ENCODE measurements around the gene KIAA1549. TPM values are rescaled to one million over a fixed set of nuclear protein-coding genes. Genes with fewer than 3 reads are reported as not detected.

Gene KIAA1549
- polyA plus RNA-seq, 1 donor (not counting 4 experiments of a cell fraction or from before 2014, with no cell fraction given): 1.1 TPM

DNA sequence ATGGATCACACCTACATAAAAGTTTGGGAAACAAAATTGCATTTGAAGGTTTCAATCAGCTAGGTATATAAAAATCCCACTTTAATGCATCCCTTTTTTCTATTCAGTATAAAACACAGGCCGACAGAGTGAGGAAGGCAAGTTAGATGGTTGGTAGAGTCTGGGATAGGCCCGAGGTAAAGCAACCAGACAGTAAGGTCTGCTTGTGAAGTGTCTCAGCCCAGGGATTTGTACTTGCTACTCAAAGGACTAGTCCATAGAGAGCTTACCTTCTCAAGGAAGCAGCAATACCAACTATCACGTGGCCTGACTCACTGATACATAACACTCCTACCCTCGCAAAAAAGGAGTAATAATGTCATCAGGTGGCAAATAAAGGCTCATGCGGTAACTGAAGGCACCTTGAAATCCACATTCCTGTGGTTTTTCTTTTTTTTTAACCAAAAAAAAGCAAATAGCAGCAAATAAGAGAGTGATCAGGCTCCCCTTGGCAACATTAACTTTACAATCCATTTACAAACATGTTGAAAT is 127.0 kb downstream of the KIAA1549 start:
- TF ChIP-seq, protein P1, sequence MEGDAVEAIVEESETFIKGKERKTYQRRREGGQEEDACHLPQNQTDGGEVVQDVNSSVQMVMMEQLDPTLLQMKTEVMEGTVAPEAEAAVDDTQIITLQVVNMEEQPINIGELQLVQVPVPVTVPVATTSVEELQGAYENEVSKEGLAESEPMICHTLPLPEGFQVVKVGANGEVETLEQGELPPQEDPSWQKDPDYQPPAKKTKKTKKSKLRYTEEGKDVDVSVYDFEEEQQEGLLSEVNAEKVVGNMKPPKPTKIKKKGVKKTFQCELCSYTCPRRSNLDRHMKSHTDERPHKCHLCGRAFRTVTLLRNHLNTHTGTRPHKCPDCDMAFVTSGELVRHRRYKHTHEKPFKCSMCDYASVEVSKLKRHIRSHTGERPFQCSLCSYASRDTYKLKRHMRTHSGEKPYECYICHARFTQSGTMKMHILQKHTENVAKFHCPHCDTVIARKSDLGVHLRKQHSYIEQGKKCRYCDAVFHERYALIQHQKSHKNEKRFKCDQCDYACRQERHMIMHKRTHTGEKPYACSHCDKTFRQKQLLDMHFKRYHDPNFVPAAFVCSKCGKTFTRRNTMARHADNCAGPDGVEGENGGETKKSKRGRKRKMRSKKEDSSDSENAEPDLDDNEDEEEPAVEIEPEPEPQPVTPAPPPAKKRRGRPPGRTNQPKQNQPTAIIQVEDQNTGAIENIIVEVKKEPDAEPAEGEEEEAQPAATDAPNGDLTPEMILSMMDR (optimal IDR thresholded peaks at IDR 0.05 in 1 of 3, IDR thresholded peaks at IDR 0.05 in 1 of 3, conservative IDR thresholded peaks at IDR 0.05 in 1 of 3; ENCODE audit: extremely low read depth in 1 of 3, insufficient read depth in 2 of 3, low read length in 3 of 3): no peak
- TF ChIP-seq EZH2 (IDR thresholded peaks at IDR 0.05; ENCODE audit: low read length): no peak

DNA sequence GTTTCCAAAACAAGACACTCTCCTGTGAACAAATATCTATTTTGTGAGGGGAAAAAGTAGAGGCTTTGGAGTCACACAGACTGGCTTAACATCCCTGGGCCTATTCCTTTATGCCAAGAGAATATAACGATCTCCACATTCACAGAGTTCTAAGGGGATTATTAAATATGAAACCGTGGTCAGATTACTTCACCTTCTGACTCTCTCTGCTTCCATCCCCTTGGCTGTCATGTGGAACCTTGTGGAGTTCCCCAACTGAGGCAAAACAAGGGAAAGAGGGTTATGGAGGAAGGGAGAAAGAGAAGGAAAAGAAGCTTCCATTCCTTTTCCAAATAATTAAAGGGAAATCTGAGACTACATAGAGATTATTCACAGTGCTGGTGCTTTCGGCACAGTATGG is 127.7 kb downstream of the KIAA1549 start:
- H4K20me1 ChIP-seq (ENCODE audit: control insufficient read depth, extremely low read depth, insufficient read depth, low read length): no peaks in the 10 kb centered on the region
- no peaks in the 10 kb centered on the region for H3K4me1 ChIP-seq (ENCODE audit: control insufficient read depth, extremely low read depth, insufficient read depth, low read length)
- FAIRE-seq (no peak), DNase-seq (ENCODE audit: low read depth, low spot score) (no peak)
- H3K4me3 ChIP-seq (ENCODE audit: control insufficient read depth in 2 of 3, extremely low read depth in 1 of 3, insufficient read depth in 2 of 3, low read depth in 1 of 3, low read length in 3 of 3): no peak overlapping the region
- no peaks in the 10 kb centered on the region for H3K9me3 ChIP-seq (ENCODE audit: control insufficient read depth, low read depth, low read length)
- no peak overlapping the region for H3K27ac ChIP-seq (ENCODE audit: control insufficient read depth, insufficient read depth, low read length)
- H3K4me2 ChIP-seq (ENCODE audit: control insufficient read depth, extremely low read depth, insufficient read depth, low read depth, low read length): no peak overlapping the region
- dilution Hi-C loops (cut with MboI; ENCODE audit: extremely low pct_ligation_motif_present, low sequenced_read_pairs): no loop called here
- no peaks in the 10 kb centered on the region for H3K27me3 ChIP-seq (ENCODE audit: control insufficient read depth, extremely low read depth, insufficient read depth, low read length)
- no peak overlapping the region for H3K9ac ChIP-seq (ENCODE audit: control insufficient read depth, extremely low read depth, insufficient read depth, low read length)
- H2AFZ ChIP-seq (ENCODE audit: control insufficient read depth, low read length): no peak overlapping the region
- H3K36me3 ChIP-seq (ENCODE audit: control insufficient read depth in 2 of 2, extremely low read depth in 1 of 2, insufficient read depth in 2 of 2, low read length in 2 of 2): no peaks in the 10 kb centered on the region
- no peaks in the 10 kb centered on the region for H3K9me1 ChIP-seq (ENCODE audit: control insufficient read depth, extremely low read depth, insufficient read depth, low read length)
- no peaks in the 10 kb centered on the region for H3K79me2 ChIP-seq (ENCODE audit: control insufficient read depth, insufficient read depth, low read length)
- TF ChIP-seq, protein P1 (optimal IDR thresholded peaks at IDR 0.05 in 1 of 3, IDR thresholded peaks at IDR 0.05 in 1 of 3, conservative IDR thresholded peaks at IDR 0.05 in 1 of 3; ENCODE audit: extremely low read depth in 1 of 3, insufficient read depth in 2 of 3, low read length in 3 of 3): no peak
- no peak for TF ChIP-seq EZH2 (IDR thresholded peaks at IDR 0.05; ENCODE audit: low read length)

More for the DNA sequence above, 127.0 kb downstream of the KIAA1549 start:
- H3K4me3 ChIP-seq (ENCODE audit: control insufficient read depth in 2 of 3, extremely low read depth in 1 of 3, insufficient read depth in 2 of 3, low read depth in 1 of 3, low read length in 3 of 3): no peak overlapping the region
- no peaks in the 10 kb centered on the region for H3K79me2 ChIP-seq (ENCODE audit: control insufficient read depth, insufficient read depth, low read length)
- no peaks in the 10 kb centered on the region for H3K9me1 ChIP-seq (ENCODE audit: control insufficient read depth, extremely low read depth, insufficient read depth, low read length)
- no peak for DNase-seq (ENCODE audit: low read depth, low spot score)
- H3K9ac ChIP-seq (ENCODE audit: control insufficient read depth, extremely low read depth, insufficient read depth, low read length): no peak overlapping the region
- dilution Hi-C loops (cut with MboI; ENCODE audit: extremely low pct_ligation_motif_present, low sequenced_read_pairs): no loop called here
- no peaks in the 10 kb centered on the region for H3K4me1 ChIP-seq (ENCODE audit: control insufficient read depth, extremely low read depth, insufficient read depth, low read length)
- no peaks in the 10 kb centered on the region for H4K20me1 ChIP-seq (ENCODE audit: control insufficient read depth, extremely low read depth, insufficient read depth, low read length)
- no peaks in the 10 kb centered on the region for H3K36me3 ChIP-seq (ENCODE audit: control insufficient read depth in 2 of 2, extremely low read depth in 1 of 2, insufficient read depth in 2 of 2, low read length in 2 of 2)
- no peak overlapping the region for H2AFZ ChIP-seq (ENCODE audit: control insufficient read depth, low read length)
- no peak overlapping the region for H3K27ac ChIP-seq (ENCODE audit: control insufficient read depth, insufficient read depth, low read length)
- no peaks in the 10 kb centered on the region for H3K9me3 ChIP-seq (ENCODE audit: control insufficient read depth, low read depth, low read length)
- FAIRE-seq: no peak
- H3K4me2 ChIP-seq (ENCODE audit: control insufficient read depth, extremely low read depth, insufficient read depth, low read depth, low read length): no peak overlapping the region
- H3K27me3 ChIP-seq (ENCODE audit: control insufficient read depth, extremely low read depth, insufficient read depth, low read length): no peaks in the 10 kb centered on the region

All from keratinocyte (primary cell).